HG03378 (cell line): ENCODE data around the gene TBX3.
"Not testable (repeated sequence)": the region's sequence is repeated elsewhere in the genome, so short reads cannot be mapped to it uniquely, and the experiment has no call there.

ENCODE experiments used
- ATAC-seq: cut with Tn5 transposase; IDR thresholded peaks from one replicate; pipeline ENCODE4 v1.9.1; 2021; ENCODE audit warnings: mild to moderate bottlenecking, moderate library complexity; ENCODE audit not compliant: unreplicated experiment

TBX3 gene

GRCh38 chr12:114684098-114684869 is at the start of gene TBX3:
TBX3 (minus strand) TSS chr12:114684175; CDS start chr12:114683200, 975 bp downstream.
- ATAC-seq = no peak

- no peak for ATAC-seq
These were observed 48.6 kb upstream of the TBX3 start for GRCh38 chr12:114732426-114733030.

GRCh38 chr12:114729731-114730130 is 45.8 kb upstream of the TBX3 start:
- ATAC-seq = no peak

GRCh38 chr12:114726092-114726710 is 42.2 kb upstream of the TBX3 start:
- ATAC-seq = no peak

- ATAC-seq = not testable (repeated sequence)
These were observed 38.2 kb upstream of the TBX3 start for GRCh38 chr12:114722176-114722575.

- ATAC-seq = no peak
These were observed 37.3 kb upstream of the TBX3 start for GRCh38 chr12:114721266-114721665.

- no peak for ATAC-seq
These were observed 29.7 kb upstream of the TBX3 start for GRCh38 chr12:114713466-114714215.

GRCh38 chr12:114711689-114712152 is 27.7 kb upstream of the TBX3 start:
- ATAC-seq = no peak

- no peak for ATAC-seq
These were observed 26.2 kb upstream of the TBX3 start for GRCh38 chr12:114710151-114710550.

GRCh38 chr12:114709112-114709511 is 25.1 kb upstream of the TBX3 start:
- ATAC-seq = no peak

GRCh38 chr12:114708598-114708997 is 24.6 kb upstream of the TBX3 start:
- not testable (repeated sequence) for ATAC-seq

GRCh38 chr12:114704096-114704495 is 20.1 kb upstream of the TBX3 start:
- ATAC-seq = no peak

GRCh38 chr12:114703060-114703493 is 19.1 kb upstream of the TBX3 start:
- ATAC-seq = no peak

- ATAC-seq = no peak
These were observed 18.5 kb upstream of the TBX3 start for GRCh38 chr12:114702462-114702861.

- ATAC-seq = no peak
These were observed 17.6 kb upstream of the TBX3 start for GRCh38 chr12:114701553-114701952.

- ATAC-seq = no peak
These were observed 17.1 kb upstream of the TBX3 start for GRCh38 chr12:114701104-114701414.

- ATAC-seq = no peak
These were observed 16.6 kb upstream of the TBX3 start for GRCh38 chr12:114700392-114701103.

GRCh38 chr12:114698566-114699163 is 14.7 kb upstream of the TBX3 start:
- ATAC-seq = no peak

- no peak for ATAC-seq
These were observed 14.0 kb upstream of the TBX3 start for GRCh38 chr12:114697741-114698565.
